Measurements from ENCODE around the gene MAGEC3. TPM values are rescaled to one million over a fixed set of nuclear protein-coding genes. Genes with fewer than 3 reads are reported as not detected.

Gene MAGEC3
- total and polyA plus RNA-seq, 2 of the 13 experiments (the other 11 are each of a cell fraction or from before 2014, with no cell fraction given): not detected

GRCh38 chrX:141815904-141816303 is 22.2 kb upstream of the MAGEC3 start:
- intact Hi-C loops (cut with micrococcal nuclease; ENCODE audit: unreplicated experiment) (no loop called here), in situ Hi-C loops (cut with HindIII; ENCODE audit: extremely low pct_ligation_motif_present, low pct_unique_long_range_greater_than_20kb) (no loop called here)
- Histone ChIP-seq H3K36me3 (replicated peaks in 1 of 2; ENCODE audit: control insufficient read depth in 1 of 2, insufficient read depth in 2 of 2, low read length in 2 of 2) (no peaks in the 10 kb centered on the region), H3K9me3 (ENCODE audit: low read length) (peaks cover 54% of the 10 kb centered on the region), H3K9ac (ENCODE audit: insufficient read depth, low read depth, low read length) (no peak overlapping the region), H3K27ac (ENCODE audit: extremely low read length, insufficient read depth, low read length) (no peak overlapping the region), H4K20me1 (ENCODE audit: insufficient read depth, low read length) (no peaks in the 10 kb centered on the region), H3K4me3 (replicated peaks in 1 of 3; ENCODE audit: insufficient read depth in 1 of 3, low read depth in 2 of 3, low read length in 3 of 3) (no peak overlapping the region), H3K79me2 (ENCODE audit: insufficient read depth, low read length) (no peaks in the 10 kb centered on the region), H3K27me3 (ENCODE audit: control insufficient read depth in 1 of 2, insufficient read depth in 2 of 2, low read length in 2 of 2) (no peaks in the 10 kb centered on the region), H3K4me1 (ENCODE audit: insufficient read depth, low read length) (no peaks in the 10 kb centered on the region), H2AFZ (ENCODE audit: low read length) (no peak overlapping the region), H3K4me2 (ENCODE audit: low read depth, low read length) (no peak overlapping the region)
- no TSS peak for BruUV-seq (replicated peaks)
- TF ChIP-seq, protein P1, sequence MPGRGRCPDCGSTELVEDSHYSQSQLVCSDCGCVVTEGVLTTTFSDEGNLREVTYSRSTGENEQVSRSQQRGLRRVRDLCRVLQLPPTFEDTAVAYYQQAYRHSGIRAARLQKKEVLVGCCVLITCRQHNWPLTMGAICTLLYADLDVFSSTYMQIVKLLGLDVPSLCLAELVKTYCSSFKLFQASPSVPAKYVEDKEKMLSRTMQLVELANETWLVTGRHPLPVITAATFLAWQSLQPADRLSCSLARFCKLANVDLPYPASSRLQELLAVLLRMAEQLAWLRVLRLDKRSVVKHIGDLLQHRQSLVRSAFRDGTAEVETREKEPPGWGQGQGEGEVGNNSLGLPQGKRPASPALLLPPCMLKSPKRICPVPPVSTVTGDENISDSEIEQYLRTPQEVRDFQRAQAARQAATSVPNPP (CRISPR knock-in tag; IDR thresholded peaks at IDR 0.05): no peak
- TF ChIP-seq PAX8 (CRISPR knock-in tag; IDR thresholded peaks at IDR 0.05; ENCODE audit: borderline replicate concordance) (no peak), ZNF768 (CRISPR knock-in tag; IDR thresholded peaks at IDR 0.05) (no peak), MAF1 (CRISPR knock-in tag; IDR thresholded peaks at IDR 0.05; ENCODE audit: borderline replicate concordance) (no peak), YEATS2 (CRISPR knock-in tag; IDR thresholded peaks at IDR 0.05; ENCODE audit: borderline replicate concordance) (no peak), ZNF235 (CRISPR knock-in tag; IDR thresholded peaks at IDR 0.05; ENCODE audit: borderline replicate concordance) (no peak), ZNF792 (CRISPR knock-in tag; IDR thresholded peaks at IDR 0.05) (no peak), HNRNPUL1 (IDR thresholded peaks at IDR 0.05; ENCODE audit: low read depth, low read length) (no peak), ZNF615 (CRISPR knock-in tag; IDR thresholded peaks at IDR 0.05; ENCODE audit: borderline replicate concordance) (no peak), ZSCAN9 (CRISPR knock-in tag; IDR thresholded peaks at IDR 0.05; ENCODE audit: borderline replicate concordance) (no peak)
- TF ChIP-seq, protein P2, sequence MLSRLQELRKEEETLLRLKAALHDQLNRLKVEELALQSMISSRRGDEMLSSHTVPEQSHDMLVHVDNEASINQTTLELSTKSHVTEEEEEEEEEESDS (CRISPR knock-in tag; IDR thresholded peaks at IDR 0.05; ENCODE audit: borderline replicate concordance): no peak
- TF ChIP-seq, protein P3, sequence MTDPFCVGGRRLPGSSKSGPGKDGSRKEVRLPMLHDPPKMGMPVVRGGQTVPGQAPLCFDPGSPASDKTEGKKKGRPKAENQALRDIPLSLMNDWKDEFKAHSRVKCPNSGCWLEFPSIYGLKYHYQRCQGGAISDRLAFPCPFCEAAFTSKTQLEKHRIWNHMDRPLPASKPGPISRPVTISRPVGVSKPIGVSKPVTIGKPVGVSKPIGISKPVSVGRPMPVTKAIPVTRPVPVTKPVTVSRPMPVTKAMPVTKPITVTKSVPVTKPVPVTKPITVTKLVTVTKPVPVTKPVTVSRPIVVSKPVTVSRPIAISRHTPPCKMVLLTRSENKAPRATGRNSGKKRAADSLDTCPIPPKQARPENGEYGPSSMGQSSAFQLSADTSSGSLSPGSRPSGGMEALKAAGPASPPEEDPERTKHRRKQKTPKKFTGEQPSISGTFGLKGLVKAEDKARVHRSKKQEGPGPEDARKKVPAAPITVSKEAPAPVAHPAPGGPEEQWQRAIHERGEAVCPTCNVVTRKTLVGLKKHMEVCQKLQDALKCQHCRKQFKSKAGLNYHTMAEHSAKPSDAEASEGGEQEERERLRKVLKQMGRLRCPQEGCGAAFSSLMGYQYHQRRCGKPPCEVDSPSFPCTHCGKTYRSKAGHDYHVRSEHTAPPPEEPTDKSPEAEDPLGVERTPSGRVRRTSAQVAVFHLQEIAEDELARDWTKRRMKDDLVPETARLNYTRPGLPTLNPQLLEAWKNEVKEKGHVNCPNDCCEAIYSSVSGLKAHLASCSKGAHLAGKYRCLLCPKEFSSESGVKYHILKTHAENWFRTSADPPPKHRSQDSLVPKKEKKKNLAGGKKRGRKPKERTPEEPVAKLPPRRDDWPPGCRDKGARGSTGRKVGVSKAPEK (CRISPR knock-in tag; IDR thresholded peaks at IDR 0.05; ENCODE audit: borderline replicate concordance): no peak
- DNase-seq (ENCODE audit: low spot score): no peak
- 3% methylated on average over 6 of the region's 6 CpGs for WGBS (ENCODE audit: low lambda C conversion rate)
- ChIA-PET POLR2A (no interaction called here), CTCF (ENCODE audit: low intra/inter-chr PET ratio, low total read pairs) (no interaction called here)
- FAIRE-seq: no peak
- no peak for ATAC-seq
